NB4 (cell line): Measurements from ENCODE around the gene CRYBA2.

Experiments
- CTCF ChIP-seq: IDR thresholded peaks from one replicate; pipeline ENCODE4 v1.5.1; 2012; ENCODE audit warnings: low read depth, low read length
- MAX ChIP-seq: IDR thresholded peaks from 2 replicates; pipeline ENCODE4 v1.6.1; 2011; ENCODE audit warnings: low read depth, low read length
- MYC ChIP-seq: IDR thresholded peaks from 2 replicates; pipeline ENCODE4 v1.6.1; 2011; ENCODE audit warnings: low read depth, low read length
- POLR2A ChIP-seq: IDR thresholded peaks from 2 replicates; pipeline ENCODE4 v1.6.1; 2011; ENCODE audit warnings: mild to moderate bottlenecking; ENCODE audit not compliant: insufficient read length; ENCODE audit errors: extremely low read depth

- no peak for TF ChIP-seq CTCF
- TF ChIP-seq POLR2A = no peak
- no peak for TF ChIP-seq MAX
- TF ChIP-seq MYC = no peak
These were observed 37.2 kb downstream of the CRYBA2 start for GRCh38 chr2:218956039-218956438.
